GM12874 (cell line): ENCODE measurements around the gene NEXN.

Experiments
- CTCF ChIP-seq: IDR thresholded peaks from 2 replicates; pipeline ENCODE4 v1.5.1; 2011; ENCODE audit warnings: low read depth, mild to moderate bottlenecking, control low read depth, low read length, moderate library complexity; ENCODE audit not compliant: insufficient read depth

The NEXN gene

GRCh38 chr1:77966291-77966690, 77.9 kb downstream of the NEXN start:
- no peak for TF ChIP-seq CTCF

GRCh38 chr1:77970192-77970591, 81.8 kb downstream of the NEXN start:
- TF ChIP-seq CTCF, result no peak

- TF ChIP-seq CTCF, result no peak
These were observed 83.7 kb downstream of the NEXN start for GRCh38 chr1:77972080-77972479.

- TF ChIP-seq CTCF, result no peak
These were observed 87.0 kb downstream of the NEXN start for GRCh38 chr1:77975386-77975785.

GRCh38 chr1:77975907-77976306, 87.5 kb downstream of the NEXN start:
- TF ChIP-seq CTCF, result no peak

- TF ChIP-seq CTCF, result no peak
These were observed 88.1 kb downstream of the NEXN start for GRCh38 chr1:77976433-77977076.

GRCh38 chr1:77977989-77978292, 89.5 kb downstream of the NEXN start:
- TF ChIP-seq CTCF, result no peak

GRCh38 chr1:77978293-77978968, 90.0 kb downstream of the NEXN start:
- TF ChIP-seq CTCF, result no peak
